K562 (cell line): ENCODE measurements around the gene UQCRC1. TPM values are rescaled to one million over a fixed set of nuclear protein-coding genes. Genes with fewer than 3 reads are reported as not detected.

Source experiments
- BRD4 ChIP-seq: fragments of 200-600 bp; sonication (generic); IDR thresholded peaks from 2 replicates; pipeline ENCODE4 v1.6.1; 2017; ENCODE audit warnings: inconsistent platforms
- CREB1 ChIP-seq, 2 experiments: sonication (generic) in 1 of 2; formaldehyde crosslinking in 1 of 2; IDR thresholded peaks; 2 replicates each; pipeline versions ENCODE4 v1.6.1 to v1.8.0; 2012 to 2022; ENCODE audit warnings: inconsistent platforms in 1 of 2, mild to moderate bottlenecking in 1 of 2, missing genetic modification reagents in 1 of 2, moderate library complexity in 1 of 2
- CTBP1 ChIP-seq: fragments of 450-650 bp; IDR thresholded peaks from 2 replicates; pipeline ENCODE4 v1.6.1; 2016; ENCODE audit warnings: borderline replicate concordance
- FOXJ2 ChIP-seq: fragments of 200-800 bp; sonication (Bioruptor generic); IDR thresholded peaks from 2 replicates; pipeline ENCODE4 v1.6.1; 2016; ENCODE audit warnings: missing genetic modification characterization, missing compliant biosample characterization
- FOXM1 ChIP-seq, 2 experiments: fragments of 450-650 bp in 1 of 2; sonication (generic) in 1 of 2; formaldehyde crosslinking in 1 of 2; IDR thresholded peaks; 2 replicates each; pipeline versions ENCODE4 v1.6.1 to v1.9.0; 2017 to 2022; ENCODE audit warnings: low read depth in 2 of 2, mild to moderate bottlenecking in 2 of 2, missing genetic modification reagents in 1 of 2, moderate library complexity in 1 of 2
- HDAC1 ChIP-seq, 2 experiments: fragments of 450-650 bp; IDR thresholded peaks; 2 replicates each; pipeline ENCODE4 v1.6.1; 2016 to 2017; ENCODE audit warnings: inconsistent platforms in 1 of 2, mild to moderate bottlenecking in 1 of 2, moderate library complexity in 1 of 2
- MEIS2 ChIP-seq: fragments of 450-650 bp; IDR thresholded peaks from 2 replicates; pipeline ENCODE4 v1.6.1; 2014; ENCODE audit warnings: mild to moderate bottlenecking; ENCODE audit not compliant: partially characterized antibody
- MTA3 ChIP-seq: fragments of 450-650 bp; formaldehyde crosslinking; IDR thresholded peaks from 2 replicates; pipeline ENCODE4 v1.6.1; 2017; ENCODE audit warnings: mild to moderate bottlenecking, borderline replicate concordance
- NR2C1 ChIP-seq, 2 experiments: fragments of 450-650 bp; IDR thresholded peaks; 2 replicates each; pipeline ENCODE4 v1.6.1; 2017; ENCODE audit warnings: mild to moderate bottlenecking in 2 of 2, antibody characterized with exemption in 1 of 2, inconsistent platforms in 1 of 2, missing compliant biosample characterization in 1 of 2, missing genetic modification characterization in 1 of 2
- PHF8 ChIP-seq: fragments of 200-600 bp; sonication (generic); IDR thresholded peaks from 2 replicates; pipeline ENCODE4 v1.6.1; 2012; ENCODE audit warnings: mixed run types, mild to moderate bottlenecking, inconsistent platforms, low read length, moderate library complexity, borderline replicate concordance
- RBM34 ChIP-seq: fragments of 200-400 bp; formaldehyde crosslinking; IDR thresholded peaks from 2 replicates; pipeline ENCODE4 v1.6.1; 2018; ENCODE audit warnings: low read length, borderline replicate concordance; ENCODE audit not compliant: insufficient read depth
- RFX5 ChIP-seq: IDR thresholded peaks from 2 replicates; pipeline ENCODE4 v1.6.1; 2011; ENCODE audit warnings: low read depth, mild to moderate bottlenecking, improper control_type of control experiment, low read length
- SMC3 ChIP-seq: conservative IDR thresholded peaks from 2 replicates; pipeline ENCODE4 v1.6.1; 2011; ENCODE audit warnings: low read depth, low read length, improper control_type of control experiment; ENCODE audit not compliant: insufficient read depth
- SUPT5H ChIP-seq: fragments of 450-650 bp; IDR thresholded peaks from 2 replicates; pipeline ENCODE4 v1.6.1; 2016
- TGIF2 ChIP-seq: sonication (generic); formaldehyde crosslinking; IDR thresholded peaks from 2 replicates; pipeline ENCODE4 v1.8.1; 2022; ENCODE audit warnings: mild to moderate bottlenecking, missing genetic modification reagents, moderate library complexity
- WHSC1 ChIP-seq: IDR thresholded peaks from one replicate; pipeline ENCODE4 v1.6.1; 2012; ENCODE audit warnings: low read length, control low read depth, inconsistent platforms
- ZNF695 ChIP-seq: fragments of 450-650 bp; formaldehyde crosslinking; IDR thresholded peaks from 2 replicates; pipeline ENCODE4 v1.4.0; 2020; ENCODE audit warnings: mild to moderate bottlenecking, moderate library complexity
- ZNF766 ChIP-seq: fragments of 200-800 bp; sonication (Bioruptor generic); conservative IDR thresholded peaks from 2 replicates; pipeline ENCODE4 v1.6.1; 2016; ENCODE audit warnings: missing genetic modification characterization, missing compliant biosample characterization
- polyA plus RNA-seq, 8 experiments: library from polyadenylated mRNA; depleted of rRNA in 4 of 8; stranded (reverse) in 5 of 8; unstranded in 3 of 8; fragments of >200 nt; fragmentation: Nextera tagmentation in 2 of 8; fragmentation: Illumina TruSeq in 1 of 8; extraction: Ambion mirVana in 2 of 8; extraction: Trizol in 1 of 8; gene quantifications; 2 replicates each; pipeline versions ENCODE4 v1.2.1 to v1.2.3, GENCODE V29; 2011 to 2014; ENCODE audit warnings: inconsistent platforms in 1 of 8, missing spikeins in 1 of 8
- total RNA-seq, 7 experiments: library from RNA; depleted of rRNA in 6 of 7; stranded (reverse); fragments of >200 nt in 6 of 7; fragmentation: Illumina TruSeq in 2 of 7; extraction: Trizol in 2 of 7; gene quantifications; 2 replicates each; pipeline versions ENCODE4 v1.2.1 to v1.2.3, GENCODE V29; 2011 to 2021; ENCODE audit warnings: low replicate concordance in 1 of 7
- TF ChIP-seq, protein P1 (sequence below): fragments of 250-450 bp; sonication (Bioruptor Pico); IDR thresholded peaks from 2 replicates; pipeline ENCODE4 v1.8.0; 2022; ENCODE audit warnings: inconsistent platforms
- TF ChIP-seq, protein P2 (sequence below), 2 experiments: fragments of 450-650 bp in 1 of 2; IDR thresholded peaks; 2 replicates each; pipeline ENCODE4 v1.6.1; 2011 to 2017; ENCODE audit warnings: low read depth in 2 of 2, antibody characterized with exemption in 1 of 2, borderline replicate concordance in 1 of 2, low read length in 1 of 2, mild to moderate bottlenecking in 1 of 2, mixed read lengths in 1 of 2; ENCODE audit not compliant: control insufficient read depth in 1 of 2
- TF ChIP-seq, protein P3 (sequence below): sonication (generic); formaldehyde crosslinking; IDR thresholded peaks from 2 replicates; pipeline ENCODE4 v1.8.0; 2022; ENCODE audit warnings: missing genetic modification reagents, mild to moderate bottlenecking, moderate library complexity, borderline replicate concordance

The UQCRC1 gene
- total and polyA plus RNA-seq, 9 of the 15 experiments (the other 6 are each of a cell fraction or from before 2014, with no cell fraction given) = 125 to 424 (median 268) TPM

DNA sequence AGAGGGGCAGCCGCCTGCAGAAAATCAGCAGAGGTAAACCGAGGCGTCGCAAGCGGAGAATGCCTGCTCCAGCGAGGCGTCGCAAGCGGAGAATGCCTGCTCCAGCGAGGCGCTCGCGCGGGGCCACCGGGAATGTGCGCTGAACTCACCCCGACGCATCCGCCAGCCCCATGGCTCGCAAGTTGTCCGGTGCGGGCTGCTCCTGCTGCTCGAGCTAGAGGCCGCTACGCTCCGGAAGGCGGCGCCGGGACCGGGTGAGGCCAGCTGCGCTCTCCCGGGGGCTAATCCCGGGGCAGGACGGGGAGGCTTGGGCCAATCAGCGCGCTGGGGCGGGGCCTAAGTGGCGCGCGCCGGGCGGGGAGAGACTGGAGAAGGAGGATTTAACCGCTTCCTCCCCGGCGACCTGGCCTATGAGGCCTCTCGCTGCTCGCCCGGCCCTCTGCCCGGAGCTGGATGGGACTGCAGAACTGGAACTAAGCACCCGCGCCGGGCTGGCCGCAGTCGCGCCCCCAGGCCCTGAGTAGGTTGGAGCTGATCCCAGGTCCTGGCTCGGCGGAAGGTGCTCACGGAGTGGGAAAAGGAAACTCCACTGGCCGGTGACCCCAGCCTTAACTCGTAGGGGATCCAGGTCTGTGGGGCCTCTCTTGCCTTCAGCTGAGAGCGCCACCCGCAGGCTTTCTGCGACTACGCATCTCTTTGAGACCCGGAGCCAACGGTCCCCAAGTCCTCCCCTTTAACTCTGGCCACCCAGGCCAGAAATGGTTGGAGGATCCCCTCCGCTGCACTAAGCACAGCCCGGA is 26.0 kb upstream of the UQCRC1 start, which contains the start of gene SLC26A6 (continued):
- peak in 1 of 2 experiments; percentile 70; a peak in 2 of 4 replicates for TF ChIP-seq HDAC1 (IDR thresholded peaks at IDR 0.05)
- TF ChIP-seq RFX5 = no peak
- TF ChIP-seq SMC3 = 0 out of 2 replicates have a peak, but pooled peaks have one; percentile 24
- peak; percentile 67 for TF ChIP-seq SUPT5H
- peak; percentile 74 for TF ChIP-seq FOXM1 (IDR thresholded peaks at IDR 0.05; ENCODE audit: low read depth)
- TF ChIP-seq FOXM1 (CRISPR knock-in tag; IDR thresholded peaks at IDR 0.05; ENCODE audit: low read depth) = no peak
- TF ChIP-seq FOXJ2 = no peak
- no peak for TF ChIP-seq CREB1 (IDR thresholded peaks at IDR 0.05)
- TF ChIP-seq CREB1 (CRISPR knock-in tag; IDR thresholded peaks at IDR 0.05) = peak; percentile 67; the same call in 1 of the 2 replicates
- TF ChIP-seq, protein P1, sequence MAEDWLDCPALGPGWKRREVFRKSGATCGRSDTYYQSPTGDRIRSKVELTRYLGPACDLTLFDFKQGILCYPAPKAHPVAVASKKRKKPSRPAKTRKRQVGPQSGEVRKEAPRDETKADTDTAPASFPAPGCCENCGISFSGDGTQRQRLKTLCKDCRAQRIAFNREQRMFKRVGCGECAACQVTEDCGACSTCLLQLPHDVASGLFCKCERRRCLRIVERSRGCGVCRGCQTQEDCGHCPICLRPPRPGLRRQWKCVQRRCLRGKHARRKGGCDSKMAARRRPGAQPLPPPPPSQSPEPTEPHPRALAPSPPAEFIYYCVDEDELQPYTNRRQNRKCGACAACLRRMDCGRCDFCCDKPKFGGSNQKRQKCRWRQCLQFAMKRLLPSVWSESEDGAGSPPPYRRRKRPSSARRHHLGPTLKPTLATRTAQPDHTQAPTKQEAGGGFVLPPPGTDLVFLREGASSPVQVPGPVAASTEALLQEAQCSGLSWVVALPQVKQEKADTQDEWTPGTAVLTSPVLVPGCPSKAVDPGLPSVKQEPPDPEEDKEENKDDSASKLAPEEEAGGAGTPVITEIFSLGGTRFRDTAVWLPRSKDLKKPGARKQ = no peak
- TF ChIP-seq, protein P2, sequence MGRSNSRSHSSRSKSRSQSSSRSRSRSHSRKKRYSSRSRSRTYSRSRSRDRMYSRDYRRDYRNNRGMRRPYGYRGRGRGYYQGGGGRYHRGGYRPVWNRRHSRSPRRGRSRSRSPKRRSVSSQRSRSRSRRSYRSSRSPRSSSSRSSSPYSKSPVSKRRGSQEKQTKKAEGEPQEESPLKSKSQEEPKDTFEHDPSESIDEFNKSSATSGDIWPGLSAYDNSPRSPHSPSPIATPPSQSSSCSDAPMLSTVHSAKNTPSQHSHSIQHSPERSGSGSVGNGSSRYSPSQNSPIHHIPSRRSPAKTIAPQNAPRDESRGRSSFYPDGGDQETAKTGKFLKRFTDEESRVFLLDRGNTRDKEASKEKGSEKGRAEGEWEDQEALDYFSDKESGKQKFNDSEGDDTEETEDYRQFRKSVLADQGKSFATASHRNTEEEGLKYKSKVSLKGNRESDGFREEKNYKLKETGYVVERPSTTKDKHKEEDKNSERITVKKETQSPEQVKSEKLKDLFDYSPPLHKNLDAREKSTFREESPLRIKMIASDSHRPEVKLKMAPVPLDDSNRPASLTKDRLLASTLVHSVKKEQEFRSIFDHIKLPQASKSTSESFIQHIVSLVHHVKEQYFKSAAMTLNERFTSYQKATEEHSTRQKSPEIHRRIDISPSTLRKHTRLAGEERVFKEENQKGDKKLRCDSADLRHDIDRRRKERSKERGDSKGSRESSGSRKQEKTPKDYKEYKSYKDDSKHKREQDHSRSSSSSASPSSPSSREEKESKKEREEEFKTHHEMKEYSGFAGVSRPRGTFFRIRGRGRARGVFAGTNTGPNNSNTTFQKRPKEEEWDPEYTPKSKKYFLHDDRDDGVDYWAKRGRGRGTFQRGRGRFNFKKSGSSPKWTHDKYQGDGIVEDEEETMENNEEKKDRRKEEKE (IDR thresholded peaks at IDR 0.05; ENCODE audit: borderline replicate concordance in 1 of 2, control insufficient read depth in 1 of 2, low read depth in 2 of 2, low read length in 1 of 2) = no peak
- TF ChIP-seq, protein P3, sequence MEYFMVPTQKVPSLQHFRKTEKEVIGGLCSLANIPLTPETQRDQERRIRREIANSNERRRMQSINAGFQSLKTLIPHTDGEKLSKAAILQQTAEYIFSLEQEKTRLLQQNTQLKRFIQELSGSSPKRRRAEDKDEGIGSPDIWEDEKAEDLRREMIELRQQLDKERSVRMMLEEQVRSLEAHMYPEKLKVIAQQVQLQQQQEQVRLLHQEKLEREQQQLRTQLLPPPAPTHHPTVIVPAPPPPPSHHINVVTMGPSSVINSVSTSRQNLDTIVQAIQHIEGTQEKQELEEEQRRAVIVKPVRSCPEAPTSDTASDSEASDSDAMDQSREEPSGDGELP (CRISPR knock-in tag) = peak; percentile 98
- TF ChIP-seq CTBP1 = peak; percentile 68
- TF ChIP-seq BRD4 = no peak
- TF ChIP-seq PHF8 = peak; percentile 53; the same call in 1 of the 2 replicates
- TF ChIP-seq WHSC1 = no peak
- 0 out of 2 replicates have a peak, but pooled peaks have one; percentile 75 for TF ChIP-seq MTA3
- no peak for TF ChIP-seq ZNF766 (CRISPR knock-in tag)
- peak; percentile 78; the same call in 1 of the 2 replicates for TF ChIP-seq TGIF2 (CRISPR knock-in tag)
- TF ChIP-seq NR2C1 (IDR thresholded peaks at IDR 0.05) = no peak; the same call in 1 of the 2 replicates
- no peak for TF ChIP-seq NR2C1 (tag; IDR thresholded peaks at IDR 0.05)
- no peak for TF ChIP-seq ZNF695 (CRISPR knock-in tag)
- TF ChIP-seq MEIS2 = no peak
- no peak for TF ChIP-seq RBM34
